ENCODE measurements around the gene RNF150.

The RNF150 gene

GRCh38 chr4:141019768-141020167 is 113.5 kb downstream of the RNF150 start:
- Histone ChIP-seq H3K9ac (ENCODE audit: low read depth, low read length, poor library complexity, severe bottlenecking) (no peak overlapping the region), H4K20me1 (ENCODE audit: insufficient read depth, low read length, poor library complexity, severe bottlenecking) (no peaks in the 10 kb centered on the region), H3K79me2 (ENCODE audit: insufficient read depth, low read length) (peaks cover 6% of the 10 kb centered on the region; the same call in 1 of the 2 replicates), H3K9me3 (ENCODE audit: insufficient read depth, low read depth, low read length) (no peaks in the 10 kb centered on the region), H3F3A (ENCODE audit: low read depth) (peaks cover 5% of the 10 kb centered on the region; the same call in 1 of the 2 replicates), H3K4me3 (ENCODE audit: low read length, poor library complexity, severe bottlenecking) (no peak overlapping the region), H2AFZ (ENCODE audit: low read length) (no peak overlapping the region), H3K9me2 (replicated peaks; ENCODE audit: low read depth, low read length) (no peaks in the 10 kb centered on the region), H3K36me3 (ENCODE audit: insufficient read depth, low read length) (no peaks in the 10 kb centered on the region), H3K4me2 (ENCODE audit: low read depth, low read length, poor library complexity, severe bottlenecking) (no peak overlapping the region), H3K27me3 (ENCODE audit: insufficient read depth, low read length, poor library complexity, severe bottlenecking) (no peaks in the 10 kb centered on the region), H3K4me1 (ENCODE audit: insufficient read depth, low read length, poor library complexity, severe bottlenecking) (peaks cover 32% of the 10 kb centered on the region)
- no peak for TF ChIP-seq CTCF (conservative IDR thresholded peaks at IDR 0.05; ENCODE audit: low read length)
- TF ChIP-seq EZH2phosphoT487 (IDR thresholded peaks at IDR 0.05; ENCODE audit: borderline replicate concordance): no peak

- no peaks in the 10 kb centered on the region for H3K9me2 ChIP-seq (replicated peaks; ENCODE audit: low read depth, low read length)
- no peak overlapping the region for H3K4me2 ChIP-seq (ENCODE audit: low read depth, low read length, poor library complexity, severe bottlenecking)
- TF ChIP-seq CTCF (conservative IDR thresholded peaks at IDR 0.05; ENCODE audit: low read length): no peak
- no peak for TF ChIP-seq EZH2phosphoT487 (IDR thresholded peaks at IDR 0.05; ENCODE audit: borderline replicate concordance)
- H3F3A ChIP-seq (ENCODE audit: low read depth): no peaks in the 10 kb centered on the region
- no peaks in the 10 kb centered on the region for H4K20me1 ChIP-seq (ENCODE audit: insufficient read depth, low read length, poor library complexity, severe bottlenecking)
- peaks cover 15% of the 10 kb centered on the region for H3K4me1 ChIP-seq (ENCODE audit: insufficient read depth, low read length, poor library complexity, severe bottlenecking)
- H2AFZ ChIP-seq (ENCODE audit: low read length): no peak overlapping the region
- no peak overlapping the region for H3K9ac ChIP-seq (ENCODE audit: low read depth, low read length, poor library complexity, severe bottlenecking)
- H3K36me3 ChIP-seq (ENCODE audit: insufficient read depth, low read length): no peaks in the 10 kb centered on the region
- H3K9me3 ChIP-seq (ENCODE audit: insufficient read depth, low read depth, low read length): no peaks in the 10 kb centered on the region
- H3K4me3 ChIP-seq (ENCODE audit: low read length, poor library complexity, severe bottlenecking): no peak overlapping the region
- H3K27me3 ChIP-seq (ENCODE audit: insufficient read depth, low read length, poor library complexity, severe bottlenecking): no peaks in the 10 kb centered on the region
- H3K79me2 ChIP-seq (ENCODE audit: insufficient read depth, low read length): peaks cover 6% of the 10 kb centered on the region; the same call in 1 of the 2 replicates
These were observed 117.0 kb downstream of the RNF150 start for GRCh38 chr4:141016117-141016798.

- no peak overlapping the region for H2AFZ ChIP-seq (ENCODE audit: low read length)
- no peaks in the 10 kb centered on the region for H4K20me1 ChIP-seq (ENCODE audit: insufficient read depth, low read length, poor library complexity, severe bottlenecking)
- no peaks in the 10 kb centered on the region for H3K27me3 ChIP-seq (ENCODE audit: insufficient read depth, low read length, poor library complexity, severe bottlenecking)
- no peaks in the 10 kb centered on the region for H3K9me3 ChIP-seq (ENCODE audit: insufficient read depth, low read depth, low read length)
- peaks cover 3% of the 10 kb centered on the region for H3K4me1 ChIP-seq (ENCODE audit: insufficient read depth, low read length, poor library complexity, severe bottlenecking)
- no peaks in the 10 kb centered on the region for H3K36me3 ChIP-seq (ENCODE audit: insufficient read depth, low read length)
- H3K79me2 ChIP-seq (ENCODE audit: insufficient read depth, low read length): no peaks in the 10 kb centered on the region
- H3K9ac ChIP-seq (ENCODE audit: low read depth, low read length, poor library complexity, severe bottlenecking): no peak overlapping the region
- no peak overlapping the region for H3K4me3 ChIP-seq (ENCODE audit: low read length, poor library complexity, severe bottlenecking)
- TF ChIP-seq EZH2phosphoT487 (IDR thresholded peaks at IDR 0.05; ENCODE audit: borderline replicate concordance) (no peak), CTCF (conservative IDR thresholded peaks at IDR 0.05; ENCODE audit: low read length) (no peak)
- H3F3A ChIP-seq (ENCODE audit: low read depth): no peaks in the 10 kb centered on the region
- H3K9me2 ChIP-seq (replicated peaks; ENCODE audit: low read depth, low read length): no peaks in the 10 kb centered on the region
- no peak overlapping the region for H3K4me2 ChIP-seq (ENCODE audit: low read depth, low read length, poor library complexity, severe bottlenecking)
These were observed 119.4 kb downstream of the RNF150 start for GRCh38 chr4:141013899-141014298.
